Right atrium auricular region (tissue), 2 donors: ENCODE results near the gene CGRRF1. TPM values are rescaled to one million over a fixed set of nuclear protein-coding genes. Genes with fewer than 3 reads are reported as not detected.

Experiments used
- DNase-seq: peaks from one replicate; pipeline ENCODE4 v3.0.0-alpha.2; 2019; ENCODE audit warnings: low spot score
- H3K27ac ChIP-seq, 2 donors: fragments of 200-600 bp; sonication (generic); 1 replicate in 1 of 2; 2 replicates in 1 of 2; pipeline ENCODE4 v1.5.1; 2016 to 2019
- H3K27me3 ChIP-seq, 2 donors: fragments of 200-600 bp; sonication (generic); one replicate each; pipeline versions ENCODE4 v1.5.1 to v1.6.0; 2017 to 2019
- H3K36me3 ChIP-seq: fragments of 200-600 bp; sonication (generic); one replicate; pipeline ENCODE4 v1.5.1; 2016
- H3K4me1 ChIP-seq, 2 donors: fragments of 200-600 bp; sonication (generic); one replicate each; pipeline versions ENCODE4 v1.5.1 to v1.6.0; 2017 to 2019
- H3K4me3 ChIP-seq, 2 donors: fragments of 200-600 bp; sonication (generic); 1 replicate in 1 of 2; 2 replicates in 1 of 2; pipeline ENCODE4 v1.5.1; 2017 to 2019; ENCODE audit warnings: mild to moderate bottlenecking in 1 of 2, moderate library complexity in 1 of 2
- H3K9me3 ChIP-seq, 2 donors: fragments of 200-600 bp; sonication (generic); one replicate each; pipeline ENCODE4 v1.5.1; 2019
- total RNA-seq, 2 donors: library from RNA; depleted of rRNA; stranded (reverse); fragments of >200 nt; gene quantifications; one replicate each; pipeline ENCODE4 v1.1.0, GENCODE V29; 2016
- TF ChIP-seq, protein P1 (sequence below), 2 donors: fragments of 200-600 bp; sonication (generic); IDR thresholded peaks; one replicate each; pipeline ENCODE4 v1.5.1; 2019; ENCODE audit warnings: antibody characterized with exemption in 2 of 2

CGRRF1 gene
- total RNA-seq, 2 donors from 2014 or later: 12.4 to 17.4 TPM

DNA sequence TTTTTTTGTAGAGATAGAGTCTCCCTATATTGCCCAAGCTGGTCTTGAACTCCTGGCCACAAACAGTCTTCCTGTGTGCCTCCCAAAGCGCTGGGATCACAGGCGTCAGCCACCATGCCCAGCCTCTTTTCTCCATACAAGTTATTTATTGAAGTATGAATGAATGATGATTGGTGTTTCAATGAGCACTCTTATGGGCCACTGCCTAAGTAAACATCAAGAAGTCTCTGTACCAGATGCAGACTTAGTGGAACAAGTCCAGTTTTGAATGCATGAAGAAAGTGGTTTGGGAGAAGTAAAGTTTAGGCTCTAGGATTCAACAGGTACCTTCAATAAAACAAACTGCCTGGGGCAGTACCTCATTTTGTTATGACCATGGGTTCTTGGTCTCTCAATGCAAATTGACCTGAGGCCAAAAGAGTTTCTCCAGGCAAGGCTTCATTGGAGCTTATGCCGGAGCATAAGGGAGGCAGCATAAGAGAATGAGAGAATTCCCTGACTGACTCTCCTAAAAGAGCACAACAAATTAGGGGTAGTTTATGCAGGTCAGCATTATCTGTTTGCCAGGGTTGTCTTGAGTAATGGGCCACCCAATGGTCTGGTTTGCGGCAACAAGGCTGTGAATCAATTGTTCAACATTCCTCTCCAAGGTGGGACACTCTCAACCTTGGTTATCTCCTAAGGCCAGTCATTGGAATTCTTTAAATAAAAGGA lies 19.8 kb upstream of the CGRRF1 start:
- TF ChIP-seq, protein P1, sequence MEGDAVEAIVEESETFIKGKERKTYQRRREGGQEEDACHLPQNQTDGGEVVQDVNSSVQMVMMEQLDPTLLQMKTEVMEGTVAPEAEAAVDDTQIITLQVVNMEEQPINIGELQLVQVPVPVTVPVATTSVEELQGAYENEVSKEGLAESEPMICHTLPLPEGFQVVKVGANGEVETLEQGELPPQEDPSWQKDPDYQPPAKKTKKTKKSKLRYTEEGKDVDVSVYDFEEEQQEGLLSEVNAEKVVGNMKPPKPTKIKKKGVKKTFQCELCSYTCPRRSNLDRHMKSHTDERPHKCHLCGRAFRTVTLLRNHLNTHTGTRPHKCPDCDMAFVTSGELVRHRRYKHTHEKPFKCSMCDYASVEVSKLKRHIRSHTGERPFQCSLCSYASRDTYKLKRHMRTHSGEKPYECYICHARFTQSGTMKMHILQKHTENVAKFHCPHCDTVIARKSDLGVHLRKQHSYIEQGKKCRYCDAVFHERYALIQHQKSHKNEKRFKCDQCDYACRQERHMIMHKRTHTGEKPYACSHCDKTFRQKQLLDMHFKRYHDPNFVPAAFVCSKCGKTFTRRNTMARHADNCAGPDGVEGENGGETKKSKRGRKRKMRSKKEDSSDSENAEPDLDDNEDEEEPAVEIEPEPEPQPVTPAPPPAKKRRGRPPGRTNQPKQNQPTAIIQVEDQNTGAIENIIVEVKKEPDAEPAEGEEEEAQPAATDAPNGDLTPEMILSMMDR (IDR thresholded peaks at IDR 0.05): no peak
- H3K4me1 ChIP-seq: peaks cover 0 to 40% of the 10 kb centered on the region in 2 donors
- no peaks in the 10 kb centered on the region for H3K36me3 ChIP-seq
- H3K4me3 ChIP-seq: peak overlapping the region in 1 of 2 donors; percentile 64
- H3K27me3 ChIP-seq: no peaks in the 10 kb centered on the region
- H3K27ac ChIP-seq: peak overlapping the region; percentile 95
- DNase-seq: no peak
- no peaks in the 10 kb centered on the region for H3K9me3 ChIP-seq

DNA sequence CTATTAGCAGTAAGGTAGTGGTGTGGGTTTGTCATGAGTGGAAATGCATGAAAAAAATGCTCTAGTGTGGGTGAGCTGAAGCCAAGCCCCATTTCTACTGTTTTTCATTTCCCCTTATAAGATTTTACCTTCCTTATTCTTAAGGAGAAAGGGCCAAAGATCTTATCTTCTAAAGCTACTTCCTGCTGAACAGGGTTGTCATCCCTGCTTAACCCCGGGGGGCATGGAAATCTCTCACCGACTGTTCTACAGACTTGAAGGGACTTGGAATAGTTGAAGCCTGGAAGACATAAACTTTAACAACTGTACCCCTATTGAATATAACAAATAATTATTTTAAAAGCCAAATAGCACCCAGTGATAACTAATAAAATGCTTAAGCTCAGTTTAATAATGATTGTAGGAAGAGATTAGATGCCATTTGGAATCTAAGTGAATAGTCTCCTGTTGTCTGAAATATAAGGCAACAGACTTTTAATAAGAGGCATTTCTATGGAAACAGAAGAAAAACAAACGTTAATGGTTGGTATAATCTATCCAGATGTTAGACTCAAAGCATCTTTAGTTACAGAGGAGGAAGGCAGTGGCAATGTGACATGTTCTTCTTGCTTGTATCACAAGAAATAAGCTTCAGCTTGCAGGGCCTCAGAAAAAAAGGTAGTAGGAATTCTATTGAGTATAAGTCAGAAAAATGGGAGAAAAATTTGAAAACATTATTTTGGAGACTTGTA lies 19.1 kb upstream of the CGRRF1 start:
- no peak for DNase-seq
- Histone ChIP-seq H3K36me3 (no peaks in the 10 kb centered on the region), H3K4me3 (no peak overlapping the region), H3K4me1 (peaks cover 0 to 34% of the 10 kb centered on the region in 2 donors), H3K9me3 (no peaks in the 10 kb centered on the region), H3K27ac (no peak overlapping the region), H3K27me3 (no peaks in the 10 kb centered on the region)
- TF ChIP-seq, protein P1 (IDR thresholded peaks at IDR 0.05): no peak

DNA sequence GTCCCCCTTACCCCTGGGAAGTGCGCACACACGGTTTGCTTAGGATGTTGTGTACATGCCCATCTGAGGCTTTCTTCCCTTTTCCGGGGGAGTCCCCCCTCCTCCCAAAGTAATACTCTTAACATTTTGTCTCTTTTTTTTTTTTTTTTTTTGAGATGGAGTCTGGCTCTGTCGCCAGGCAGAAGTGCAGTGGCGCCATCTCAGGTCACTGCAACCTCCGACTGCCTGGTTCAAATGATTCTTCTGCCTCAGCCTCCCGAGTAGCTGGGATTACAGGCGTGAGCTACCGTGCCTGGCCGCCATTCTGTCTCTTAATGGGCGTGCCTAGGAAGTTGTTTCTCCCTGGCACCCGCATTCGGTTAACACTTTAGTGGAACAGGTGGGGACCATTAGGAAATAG lies 16.4 kb upstream of the CGRRF1 start:
- Histone ChIP-seq H3K27me3 (no peaks in the 10 kb centered on the region), H3K36me3 (no peaks in the 10 kb centered on the region), H3K9me3 (no peaks in the 10 kb centered on the region), H3K4me3 (no peak overlapping the region), H3K27ac (no peak overlapping the region), H3K4me1 (peaks cover 0 to 8% of the 10 kb centered on the region in 2 donors)
- TF ChIP-seq, protein P1 (IDR thresholded peaks at IDR 0.05): no peak
- DNase-seq: no peak

DNA sequence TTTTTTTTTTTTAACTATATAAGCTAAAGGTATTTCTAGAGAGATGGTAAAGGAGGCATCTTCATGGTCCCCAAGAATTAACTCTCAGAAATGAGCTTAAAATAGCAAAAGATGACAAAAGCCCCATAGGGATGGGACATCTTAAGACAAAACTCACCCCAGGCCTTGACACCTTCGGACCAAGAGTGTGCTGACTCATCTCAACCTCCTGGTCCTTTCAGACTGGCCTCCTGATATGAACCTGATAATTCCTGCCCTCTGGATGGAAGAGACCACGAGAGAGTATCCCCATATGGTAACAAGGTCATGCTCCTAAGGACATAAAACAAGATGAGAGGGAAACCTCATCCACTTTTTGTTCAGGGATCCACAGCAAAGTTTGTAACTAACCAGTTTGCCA lies 12.5 kb upstream of the CGRRF1 start:
- H3K9me3 ChIP-seq: no peaks in the 10 kb centered on the region

DNA sequence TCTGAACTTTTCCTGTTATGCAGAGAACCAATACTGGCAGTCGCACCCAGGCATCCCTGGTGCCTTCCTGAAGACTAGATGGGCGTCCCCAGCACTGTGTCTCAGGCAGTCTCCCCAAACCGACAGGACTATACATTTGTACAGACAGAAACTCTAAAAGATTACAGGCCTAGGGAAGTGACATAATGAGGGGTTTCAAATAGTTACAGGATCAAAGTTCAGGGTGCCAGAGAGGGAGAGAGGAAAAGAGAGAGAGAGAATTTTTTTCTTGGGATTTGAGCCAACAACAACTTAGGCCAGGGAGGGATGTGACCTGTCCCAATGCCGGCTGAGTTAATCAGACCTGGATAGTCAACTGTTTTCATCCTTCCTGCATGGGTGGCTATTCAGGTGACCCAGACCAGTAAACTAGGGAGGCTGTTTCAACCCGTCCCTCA lies 11.6 kb upstream of the CGRRF1 start:
- DNase-seq: no peak
- Histone ChIP-seq H3K4me3 (no peak overlapping the region), H3K9me3 (no peaks in the 10 kb centered on the region), H3K27ac (peak overlapping the region in 1 of 2 donors; percentile 33), H3K27me3 (no peaks in the 10 kb centered on the region), H3K4me1 (no peaks in the 10 kb centered on the region), H3K36me3 (no peaks in the 10 kb centered on the region)
- TF ChIP-seq, protein P1 (IDR thresholded peaks at IDR 0.05): no peak

More for the DNA sequence above, 12.5 kb upstream of the CGRRF1 start:
- Histone ChIP-seq H3K36me3 (no peaks in the 10 kb centered on the region), H3K27me3 (no peaks in the 10 kb centered on the region), H3K4me3 (no peak overlapping the region), H3K4me1 (no peaks in the 10 kb centered on the region), H3K27ac (peak overlapping the region in 1 of 2 donors; percentile 33)
- TF ChIP-seq, protein P1 (IDR thresholded peaks at IDR 0.05): no peak
- no peak for DNase-seq
